ENCODE data around the gene HIC1.

The HIC1 gene

DNA sequence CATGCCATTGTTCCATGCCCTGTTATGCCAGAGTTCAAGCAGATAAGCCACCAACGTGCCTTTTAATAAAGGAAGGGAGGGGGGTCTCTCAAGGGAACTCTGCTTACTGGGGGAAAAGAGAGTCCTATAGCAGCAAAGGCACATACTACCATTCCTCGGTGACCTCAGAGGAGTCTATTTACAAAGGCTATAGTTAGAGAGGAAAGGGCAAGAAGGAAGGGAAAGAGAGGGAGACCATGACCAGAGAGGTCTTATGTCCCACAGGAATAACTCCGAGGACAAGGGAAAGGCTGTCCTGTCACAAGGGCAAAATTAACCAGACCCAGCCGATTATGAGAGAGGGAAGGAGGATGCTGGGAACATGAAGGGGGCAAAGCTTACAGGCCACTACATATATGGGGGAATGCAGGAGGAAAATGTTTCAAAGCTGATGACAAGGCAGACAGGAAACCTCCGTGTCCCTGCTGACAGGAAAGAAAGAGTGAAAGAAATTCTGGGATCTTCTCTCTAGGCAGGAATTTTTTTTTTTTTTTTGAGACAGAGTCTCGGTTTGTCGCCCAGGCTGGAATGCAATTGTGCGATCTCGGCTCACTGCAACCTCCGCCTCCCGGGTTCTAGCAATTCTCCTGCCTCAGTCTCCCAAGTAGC is 51.5 kb downstream of the HIC1 start:
- Histone ChIP-seq H3K4me3 (ENCODE audit: insufficient read depth in 1 of 2, low read depth in 1 of 2, low read length in 2 of 2) (no peak overlapping the region), H2AFZ (ENCODE audit: low read depth, low read length) (no peak overlapping the region), H4K91ac (ENCODE audit: low read length) (no peak overlapping the region), H3K9ac (ENCODE audit: low read length) (no peak overlapping the region), H3K4ac (ENCODE audit: low read depth in 1 of 2, low read length in 2 of 2) (peak overlapping the region in 1 of 2 experiments; percentile 67), H3K14ac (ENCODE audit: low read length in 2 of 2) (no peak overlapping the region), H2BK5ac (ENCODE audit: low read depth, low read length, poor library complexity, severe bottlenecking) (no peak overlapping the region), H4K8ac (ENCODE audit: low read length) (peak overlapping the region; percentile 66), H3K23ac (ENCODE audit: low read length in 2 of 2) (no peak overlapping the region), H3K4me2 (ENCODE audit: low read length, poor library complexity, severe bottlenecking) (no peak overlapping the region), H3K18ac (ENCODE audit: low read depth in 1 of 2, low read length in 2 of 2) (peak overlapping the region in 1 of 2 experiments; percentile 0), H3K27ac (ENCODE audit: low read length, poor library complexity, severe bottlenecking) (no peak overlapping the region), H2AK5ac (ENCODE audit: low read length, severe bottlenecking) (peak overlapping the region; percentile 39), H3K4me1 (ENCODE audit: control insufficient read depth, insufficient read depth, low read depth, low read length) (peaks cover 4% of the 10 kb centered on the region), H3K9me3 (ENCODE audit: control insufficient read depth, low read length) (no peaks in the 10 kb centered on the region), H2BK120ac (ENCODE audit: low read depth, low read length) (no peak overlapping the region), H3K27me3 (ENCODE audit: control insufficient read depth in 1 of 2, insufficient read depth in 1 of 2, low read length in 2 of 2) (no peaks in the 10 kb centered on the region), H3K36me3 (ENCODE audit: control insufficient read depth in 1 of 2, insufficient read depth in 2 of 2, low read depth in 1 of 2, low read length in 2 of 2) (peaks cover 0 to 19% of the 10 kb centered on the region in 2 experiments), H2BK12ac (ENCODE audit: low read length in 2 of 2) (no peak overlapping the region), H2BK15ac (ENCODE audit: low read depth, poor library complexity, severe bottlenecking) (no peak overlapping the region), H3K79me1 (replicated peaks; ENCODE audit: low read length, poor library complexity, severe bottlenecking) (peaks cover 34% of the 10 kb centered on the region)
- peak; percentile 34 for DNase-seq
- 45% methylated on average over 11 of the region's 11 CpGs for WGBS

- peak overlapping the region in 1 of 2 experiments; percentile 18 for H2BK12ac ChIP-seq (ENCODE audit: low read length in 2 of 2)
- no peak overlapping the region for H3K4me2 ChIP-seq (ENCODE audit: low read length, poor library complexity, severe bottlenecking)
- no peak overlapping the region for H2AK5ac ChIP-seq (ENCODE audit: low read length, severe bottlenecking)
- H4K8ac ChIP-seq (ENCODE audit: low read length) = peak overlapping the region; percentile 33
- no peak overlapping the region for H2BK120ac ChIP-seq (ENCODE audit: low read depth, low read length)
- H2AFZ ChIP-seq (ENCODE audit: low read depth, low read length) = no peak overlapping the region
- H3K23ac ChIP-seq (ENCODE audit: low read length in 2 of 2) = no peak overlapping the region
- DNase-seq = no peak
- peaks cover 30% of the 10 kb centered on the region for H3K79me1 ChIP-seq (replicated peaks; ENCODE audit: low read length, poor library complexity, severe bottlenecking)
- no peak overlapping the region for H3K27ac ChIP-seq (ENCODE audit: low read length, poor library complexity, severe bottlenecking)
- H2BK5ac ChIP-seq (ENCODE audit: low read depth, low read length, poor library complexity, severe bottlenecking) = no peak overlapping the region
- peaks cover 0 to 14% of the 10 kb centered on the region in 2 experiments for H3K36me3 ChIP-seq (ENCODE audit: control insufficient read depth in 1 of 2, insufficient read depth in 2 of 2, low read depth in 1 of 2, low read length in 2 of 2)
- no peaks in the 10 kb centered on the region for H3K9me3 ChIP-seq (ENCODE audit: control insufficient read depth, low read length)
- peak overlapping the region; percentile 15 to 42 for H3K4ac ChIP-seq (ENCODE audit: low read depth in 1 of 2, low read length in 2 of 2)
- peak overlapping the region; percentile 55 to 76 for H3K18ac ChIP-seq (ENCODE audit: low read depth in 1 of 2, low read length in 2 of 2)
- no peak overlapping the region for H4K91ac ChIP-seq (ENCODE audit: low read length)
- WGBS = 93% methylated on average over 2 of the region's 2 CpGs
- H3K9ac ChIP-seq (ENCODE audit: low read length) = no peak overlapping the region
- H3K4me1 ChIP-seq (ENCODE audit: control insufficient read depth, insufficient read depth, low read depth, low read length) = peaks cover 6% of the 10 kb centered on the region
- H2BK15ac ChIP-seq (ENCODE audit: low read depth, poor library complexity, severe bottlenecking) = no peak overlapping the region
- no peak overlapping the region for H3K4me3 ChIP-seq (ENCODE audit: insufficient read depth in 1 of 2, low read depth in 1 of 2, low read length in 2 of 2)
- H3K14ac ChIP-seq (ENCODE audit: low read length in 2 of 2) = peak overlapping the region in 1 of 2 experiments; percentile 49
- H3K27me3 ChIP-seq (ENCODE audit: control insufficient read depth in 1 of 2, insufficient read depth in 1 of 2, low read length in 2 of 2) = no peaks in the 10 kb centered on the region
These were observed 52.1 kb downstream of the HIC1 start for GRCh38 chr17:2107050-2107449.

GRCh38 chr17:2107506-2107905 is 52.6 kb downstream of the HIC1 start:
- H3K14ac ChIP-seq (ENCODE audit: low read length in 2 of 2) = no peak overlapping the region
- DNase-seq = no peak

GRCh38 chr17:2108170-2108569 is 53.3 kb downstream of the HIC1 start:
- Histone ChIP-seq H3K79me1 (replicated peaks; ENCODE audit: low read length, poor library complexity, severe bottlenecking) (peaks cover 30% of the 10 kb centered on the region), H3K27me3 (ENCODE audit: control insufficient read depth in 1 of 2, insufficient read depth in 1 of 2, low read length in 2 of 2) (no peaks in the 10 kb centered on the region), H3K23ac (ENCODE audit: low read length in 2 of 2) (no peak overlapping the region), H3K4me3 (ENCODE audit: insufficient read depth in 1 of 2, low read depth in 1 of 2, low read length in 2 of 2) (no peak overlapping the region), H3K14ac (ENCODE audit: low read length in 2 of 2) (no peak overlapping the region), H3K27ac (ENCODE audit: low read length, poor library complexity, severe bottlenecking) (no peak overlapping the region), H2AK5ac (ENCODE audit: low read length, severe bottlenecking) (no peak overlapping the region), H2AFZ (ENCODE audit: low read depth, low read length) (no peak overlapping the region), H3K9me3 (ENCODE audit: control insufficient read depth, low read length) (no peaks in the 10 kb centered on the region), H2BK15ac (ENCODE audit: low read depth, poor library complexity, severe bottlenecking) (no peak overlapping the region), H3K4ac (ENCODE audit: low read depth in 1 of 2, low read length in 2 of 2) (no peak overlapping the region), H3K4me2 (ENCODE audit: low read length, poor library complexity, severe bottlenecking) (no peak overlapping the region), H3K9ac (ENCODE audit: low read length) (no peak overlapping the region), H3K4me1 (ENCODE audit: control insufficient read depth, insufficient read depth, low read depth, low read length) (peaks cover 8% of the 10 kb centered on the region), H2BK12ac (ENCODE audit: low read length in 2 of 2) (no peak overlapping the region), H3K36me3 (ENCODE audit: control insufficient read depth in 1 of 2, insufficient read depth in 2 of 2, low read depth in 1 of 2, low read length in 2 of 2) (peaks cover 0 to 14% of the 10 kb centered on the region in 2 experiments), H4K91ac (ENCODE audit: low read length) (no peak overlapping the region), H2BK120ac (ENCODE audit: low read depth, low read length) (no peak overlapping the region), H2BK5ac (ENCODE audit: low read depth, low read length, poor library complexity, severe bottlenecking) (no peak overlapping the region), H3K18ac (ENCODE audit: low read depth in 1 of 2, low read length in 2 of 2) (no peak overlapping the region), H4K8ac (ENCODE audit: low read length) (no peak overlapping the region)
- 94% methylated on average over 7 of the region's 8 CpGs for WGBS
- DNase-seq = no peak

More at GRCh38 chr17:2107506-2107905, 52.6 kb downstream of the HIC1 start:
- Histone ChIP-seq H3K27me3 (ENCODE audit: control insufficient read depth in 1 of 2, insufficient read depth in 1 of 2, low read length in 2 of 2) (no peaks in the 10 kb centered on the region), H2BK15ac (ENCODE audit: low read depth, poor library complexity, severe bottlenecking) (no peak overlapping the region), H2AK5ac (ENCODE audit: low read length, severe bottlenecking) (no peak overlapping the region), H3K9me3 (ENCODE audit: control insufficient read depth, low read length) (no peaks in the 10 kb centered on the region), H4K8ac (ENCODE audit: low read length) (peak overlapping the region; percentile 33), H3K36me3 (ENCODE audit: control insufficient read depth in 1 of 2, insufficient read depth in 2 of 2, low read depth in 1 of 2, low read length in 2 of 2) (peaks cover 0 to 14% of the 10 kb centered on the region in 2 experiments), H3K9ac (ENCODE audit: low read length) (no peak overlapping the region), H2BK5ac (ENCODE audit: low read depth, low read length, poor library complexity, severe bottlenecking) (no peak overlapping the region), H3K4me3 (ENCODE audit: insufficient read depth in 1 of 2, low read depth in 1 of 2, low read length in 2 of 2) (no peak overlapping the region), H2BK12ac (ENCODE audit: low read length in 2 of 2) (peak overlapping the region in 1 of 2 experiments; percentile 18), H3K18ac (ENCODE audit: low read depth in 1 of 2, low read length in 2 of 2) (peak overlapping the region in 1 of 2 experiments; percentile 76), H3K27ac (ENCODE audit: low read length, poor library complexity, severe bottlenecking) (no peak overlapping the region), H4K91ac (ENCODE audit: low read length) (no peak overlapping the region), H2AFZ (ENCODE audit: low read depth, low read length) (no peak overlapping the region), H3K79me1 (replicated peaks; ENCODE audit: low read length, poor library complexity, severe bottlenecking) (peaks cover 29% of the 10 kb centered on the region), H3K4ac (ENCODE audit: low read depth in 1 of 2, low read length in 2 of 2) (no peak overlapping the region), H3K4me1 (ENCODE audit: control insufficient read depth, insufficient read depth, low read depth, low read length) (peaks cover 6% of the 10 kb centered on the region), H3K4me2 (ENCODE audit: low read length, poor library complexity, severe bottlenecking) (no peak overlapping the region), H2BK120ac (ENCODE audit: low read depth, low read length) (no peak overlapping the region), H3K23ac (ENCODE audit: low read length in 2 of 2) (no peak overlapping the region)
- 100% methylated on average over 3 of the region's 3 CpGs for WGBS

All from mesenchymal stem cell (in vitro differentiated cells and primary cell).